Endothelial cell of umbilical vein (primary cell): Measurements from ENCODE around the gene PPHLN1.

Experiments used
- EZH2 ChIP-seq: IDR thresholded peaks from 2 replicates; pipeline ENCODE4 v1.6.1; 2012; ENCODE audit warnings: borderline replicate concordance, low read depth, mild to moderate bottlenecking, moderate library complexity, low read length, inconsistent platforms; ENCODE audit not compliant: severe bottlenecking
- TF ChIP-seq, protein P1 (sequence below), 2 donors: IDR thresholded peaks; 1 replicate in 1 of 2; 2 replicates in 1 of 2; pipeline ENCODE4 v1.5.1; 2011; ENCODE audit warnings: low read length in 2 of 2, mild to moderate bottlenecking in 2 of 2, moderate library complexity in 2 of 2, control low read depth in 1 of 2, inconsistent platforms in 1 of 2, low read depth in 1 of 2; ENCODE audit not compliant: insufficient read depth in 1 of 2; ENCODE audit errors: extremely low read depth in 1 of 2
- TF ChIP-seq, protein P2 (sequence below): IDR thresholded peaks from 2 replicates; pipeline ENCODE4 v1.6.1; 2011; ENCODE audit not compliant: insufficient read depth, insufficient read length

- TF ChIP-seq, protein P1, sequence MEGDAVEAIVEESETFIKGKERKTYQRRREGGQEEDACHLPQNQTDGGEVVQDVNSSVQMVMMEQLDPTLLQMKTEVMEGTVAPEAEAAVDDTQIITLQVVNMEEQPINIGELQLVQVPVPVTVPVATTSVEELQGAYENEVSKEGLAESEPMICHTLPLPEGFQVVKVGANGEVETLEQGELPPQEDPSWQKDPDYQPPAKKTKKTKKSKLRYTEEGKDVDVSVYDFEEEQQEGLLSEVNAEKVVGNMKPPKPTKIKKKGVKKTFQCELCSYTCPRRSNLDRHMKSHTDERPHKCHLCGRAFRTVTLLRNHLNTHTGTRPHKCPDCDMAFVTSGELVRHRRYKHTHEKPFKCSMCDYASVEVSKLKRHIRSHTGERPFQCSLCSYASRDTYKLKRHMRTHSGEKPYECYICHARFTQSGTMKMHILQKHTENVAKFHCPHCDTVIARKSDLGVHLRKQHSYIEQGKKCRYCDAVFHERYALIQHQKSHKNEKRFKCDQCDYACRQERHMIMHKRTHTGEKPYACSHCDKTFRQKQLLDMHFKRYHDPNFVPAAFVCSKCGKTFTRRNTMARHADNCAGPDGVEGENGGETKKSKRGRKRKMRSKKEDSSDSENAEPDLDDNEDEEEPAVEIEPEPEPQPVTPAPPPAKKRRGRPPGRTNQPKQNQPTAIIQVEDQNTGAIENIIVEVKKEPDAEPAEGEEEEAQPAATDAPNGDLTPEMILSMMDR (IDR thresholded peaks at IDR 0.05; ENCODE audit: extremely low read depth in 1 of 2, insufficient read depth in 1 of 2, low read depth in 1 of 2, low read length in 2 of 2): no peak
- no peak for TF ChIP-seq EZH2
- TF ChIP-seq, protein P2, sequence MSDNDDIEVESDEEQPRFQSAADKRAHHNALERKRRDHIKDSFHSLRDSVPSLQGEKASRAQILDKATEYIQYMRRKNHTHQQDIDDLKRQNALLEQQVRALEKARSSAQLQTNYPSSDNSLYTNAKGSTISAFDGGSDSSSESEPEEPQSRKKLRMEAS: no peak
These were observed 60.3 kb downstream of the PPHLN1 start for GRCh38 chr12:42386308-42386707.
